ENCODE results near the gene PLXNA4.

DNA sequence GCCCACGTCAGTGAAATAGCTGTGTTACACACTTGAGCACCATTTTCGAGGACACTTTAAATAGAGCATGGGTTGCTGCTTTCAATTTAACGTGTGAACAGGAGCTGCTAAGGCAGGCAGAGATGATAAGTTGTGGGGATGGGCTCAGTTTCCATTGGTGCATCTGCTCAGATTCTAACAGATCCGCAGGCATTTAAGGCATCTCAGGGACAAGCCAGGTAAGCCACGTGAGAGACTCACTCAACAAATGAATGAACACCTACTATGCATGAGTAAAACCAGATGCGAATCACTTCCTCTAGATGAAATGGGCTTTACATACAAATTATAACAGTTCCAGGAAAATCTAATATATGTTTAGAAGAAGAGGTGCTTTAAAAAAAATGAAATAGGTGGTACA is 34.6 kb downstream of the PLXNA4 start:
- TF ChIP-seq POLR2A (IDR thresholded peaks at IDR 0.05) = no peak
- TF ChIP-seq, protein P1, sequence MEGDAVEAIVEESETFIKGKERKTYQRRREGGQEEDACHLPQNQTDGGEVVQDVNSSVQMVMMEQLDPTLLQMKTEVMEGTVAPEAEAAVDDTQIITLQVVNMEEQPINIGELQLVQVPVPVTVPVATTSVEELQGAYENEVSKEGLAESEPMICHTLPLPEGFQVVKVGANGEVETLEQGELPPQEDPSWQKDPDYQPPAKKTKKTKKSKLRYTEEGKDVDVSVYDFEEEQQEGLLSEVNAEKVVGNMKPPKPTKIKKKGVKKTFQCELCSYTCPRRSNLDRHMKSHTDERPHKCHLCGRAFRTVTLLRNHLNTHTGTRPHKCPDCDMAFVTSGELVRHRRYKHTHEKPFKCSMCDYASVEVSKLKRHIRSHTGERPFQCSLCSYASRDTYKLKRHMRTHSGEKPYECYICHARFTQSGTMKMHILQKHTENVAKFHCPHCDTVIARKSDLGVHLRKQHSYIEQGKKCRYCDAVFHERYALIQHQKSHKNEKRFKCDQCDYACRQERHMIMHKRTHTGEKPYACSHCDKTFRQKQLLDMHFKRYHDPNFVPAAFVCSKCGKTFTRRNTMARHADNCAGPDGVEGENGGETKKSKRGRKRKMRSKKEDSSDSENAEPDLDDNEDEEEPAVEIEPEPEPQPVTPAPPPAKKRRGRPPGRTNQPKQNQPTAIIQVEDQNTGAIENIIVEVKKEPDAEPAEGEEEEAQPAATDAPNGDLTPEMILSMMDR (IDR thresholded peaks at IDR 0.05) = no peak

Data from prostate gland (tissue), 2 donors.